Activated CD4-positive, alpha-beta memory T cell treated with anti-CD3 and anti-CD28 coated beads, Interleukin-2, amount 10 ng/mL, durations not matched to agents 7 days and 5 days (primary cell): ENCODE results near the gene CLEC3A. TPM values are rescaled to one million over a fixed set of nuclear protein-coding genes. Genes with fewer than 3 reads are reported as not detected.

ENCODE experiments used
- total RNA-seq, 2 experiments: library from RNA; stranded (reverse); gene quantifications; one replicate each; pipeline ENCODE4 v1.2.3, GENCODE V29; 2021

Gene CLEC3A
- total RNA-seq, 2 experiments from 2014 or later = not detected

Other genes with a start within 250 kb of the CLEC3A start
- gene VAT1L, start 234.0 kb upstream of the CLEC3A start, total RNA-seq = under 1 TPM in 1 of 2 experiments, not detected in 1; 0.05 TPM
- 10 to 100 TPM; 16.6 to 19.0 TPM for gene WWOX, start 77.1 kb downstream of the CLEC3A start, total RNA-seq